Ascending aorta (tissue), 2 donors: ENCODE data around the gene FAM209B. TPM values are rescaled to one million over a fixed set of nuclear protein-coding genes. Genes with fewer than 3 reads are reported as not detected.

Experiments used
- DNase-seq, 2 donors: peaks; one replicate each; pipeline ENCODE4 v3.0.0-alpha.2; 2019; ENCODE audit warnings: low spot score in 2 of 2
- H3K27ac ChIP-seq, 2 donors: fragments of 200-600 bp; sonication (generic); one replicate each; pipeline ENCODE4 v1.5.1; 2016 to 2017; ENCODE audit warnings: mild to moderate bottlenecking in 1 of 2
- H3K27me3 ChIP-seq: fragments of 200-600 bp; sonication (generic); one replicate; pipeline ENCODE4 v1.5.1; 2017
- H3K36me3 ChIP-seq, 2 donors: fragments of 200-600 bp; sonication (generic); one replicate each; pipeline ENCODE4 v1.5.1; 2016
- H3K4me1 ChIP-seq, 2 donors: fragments of 200-600 bp; sonication (generic); one replicate each; pipeline ENCODE4 v1.5.1; 2016 to 2017; ENCODE audit warnings: mild to moderate bottlenecking in 1 of 2
- H3K4me3 ChIP-seq, 2 donors: fragments of 200-600 bp; sonication (generic); one replicate each; pipeline ENCODE4 v1.5.1; 2016 to 2017; ENCODE audit warnings: mild to moderate bottlenecking in 1 of 2
- H3K9me3 ChIP-seq, 2 donors: fragments of 200-600 bp; sonication (generic); one replicate each; pipeline ENCODE4 v1.5.1; 2016
- intact Hi-C: fragments of 100-400 bp; cut with DNase I; formaldehyde crosslinking; loops from one replicate; pipeline ENCODE4 v1.15.1; 2023
- total RNA-seq: library from RNA; depleted of rRNA; stranded (reverse); fragments of >200 nt; gene quantifications from one replicate; pipeline ENCODE4 v1.1.0, GENCODE V29; 2016
- TF ChIP-seq, protein P1 (sequence below), 3 experiments: fragments of 200-600 bp in 2 of 3; fragments of 450-650 bp in 1 of 3; sonication (generic) in 2 of 3; IDR thresholded peaks; one replicate each; pipeline ENCODE4 v1.5.1; 2016 to 2019; ENCODE audit warnings: antibody characterized with exemption in 3 of 3, mild to moderate bottlenecking in 1 of 3, moderate library complexity in 1 of 3

The FAM209B gene
- total RNA-seq, 1 donor from 2014 or later = not detected

DNA sequence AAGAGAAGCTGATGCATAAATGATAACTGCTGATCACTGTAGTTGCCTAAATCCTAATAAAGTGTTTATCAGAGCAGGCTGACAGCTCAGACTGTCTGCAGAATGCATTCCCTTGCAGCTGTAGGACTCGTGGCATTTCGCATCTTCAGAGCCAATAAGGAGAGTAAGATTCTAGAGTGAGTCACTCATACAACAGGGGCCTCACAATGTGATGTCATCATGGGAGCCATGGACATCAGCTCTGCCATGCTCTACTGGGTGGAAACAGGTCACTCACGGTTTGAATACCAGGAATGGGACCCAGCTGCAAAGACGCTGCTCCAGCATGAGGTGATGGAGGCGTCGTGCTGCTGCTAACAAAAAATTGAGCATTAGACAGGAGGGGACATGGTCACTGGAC lies 7.4 kb downstream of the FAM209B start:
- Histone ChIP-seq H3K9me3 (no peaks in the 10 kb centered on the region), H3K4me3 (no peak overlapping the region)
- intact Hi-C loops = no loop called here

DNA sequence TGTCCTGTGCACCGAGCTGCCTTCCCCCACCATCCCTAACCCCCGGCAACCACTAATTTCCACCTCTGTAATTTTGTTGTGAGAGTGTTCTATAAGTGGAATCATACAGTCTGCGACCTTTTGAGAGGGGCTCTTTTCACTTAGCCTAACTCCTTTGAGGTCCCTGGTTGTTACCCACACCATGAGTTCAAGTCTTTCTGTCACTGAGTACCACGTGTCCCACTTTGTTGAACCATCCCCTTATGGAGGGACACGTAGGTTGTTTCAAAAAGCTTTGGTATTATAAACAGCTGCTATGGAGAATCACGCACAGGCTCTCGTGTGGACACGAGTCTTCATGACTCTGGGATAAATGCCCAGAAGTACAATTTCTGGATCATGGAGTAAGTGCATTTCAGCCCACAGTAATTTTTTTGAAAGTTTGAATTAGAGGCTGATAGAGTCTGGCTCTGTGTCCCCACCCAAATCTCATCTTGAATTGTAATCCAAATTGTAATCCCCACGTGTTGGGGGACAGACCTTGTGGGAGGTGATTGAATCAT lies 9.5 kb downstream of the FAM209B start:
- intact Hi-C loops = no loop called here
- Histone ChIP-seq H3K27me3 (no peaks in the 10 kb centered on the region), H3K27ac (no peak overlapping the region), H3K4me1 (no peaks in the 10 kb centered on the region), H3K4me3 (no peak overlapping the region), H3K9me3 (no peaks in the 10 kb centered on the region), H3K36me3 (no peaks in the 10 kb centered on the region)
- TF ChIP-seq, protein P1, sequence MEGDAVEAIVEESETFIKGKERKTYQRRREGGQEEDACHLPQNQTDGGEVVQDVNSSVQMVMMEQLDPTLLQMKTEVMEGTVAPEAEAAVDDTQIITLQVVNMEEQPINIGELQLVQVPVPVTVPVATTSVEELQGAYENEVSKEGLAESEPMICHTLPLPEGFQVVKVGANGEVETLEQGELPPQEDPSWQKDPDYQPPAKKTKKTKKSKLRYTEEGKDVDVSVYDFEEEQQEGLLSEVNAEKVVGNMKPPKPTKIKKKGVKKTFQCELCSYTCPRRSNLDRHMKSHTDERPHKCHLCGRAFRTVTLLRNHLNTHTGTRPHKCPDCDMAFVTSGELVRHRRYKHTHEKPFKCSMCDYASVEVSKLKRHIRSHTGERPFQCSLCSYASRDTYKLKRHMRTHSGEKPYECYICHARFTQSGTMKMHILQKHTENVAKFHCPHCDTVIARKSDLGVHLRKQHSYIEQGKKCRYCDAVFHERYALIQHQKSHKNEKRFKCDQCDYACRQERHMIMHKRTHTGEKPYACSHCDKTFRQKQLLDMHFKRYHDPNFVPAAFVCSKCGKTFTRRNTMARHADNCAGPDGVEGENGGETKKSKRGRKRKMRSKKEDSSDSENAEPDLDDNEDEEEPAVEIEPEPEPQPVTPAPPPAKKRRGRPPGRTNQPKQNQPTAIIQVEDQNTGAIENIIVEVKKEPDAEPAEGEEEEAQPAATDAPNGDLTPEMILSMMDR (IDR thresholded peaks at IDR 0.05) = no peak
- DNase-seq = no peak

More for the DNA sequence above, 7.4 kb downstream of the FAM209B start:
- Histone ChIP-seq H3K36me3 (no peaks in the 10 kb centered on the region), H3K27me3 (no peaks in the 10 kb centered on the region), H3K4me1 (no peaks in the 10 kb centered on the region), H3K27ac (no peak overlapping the region)
- no peak for DNase-seq
- TF ChIP-seq, protein P1 (IDR thresholded peaks at IDR 0.05) = no peak

DNA sequence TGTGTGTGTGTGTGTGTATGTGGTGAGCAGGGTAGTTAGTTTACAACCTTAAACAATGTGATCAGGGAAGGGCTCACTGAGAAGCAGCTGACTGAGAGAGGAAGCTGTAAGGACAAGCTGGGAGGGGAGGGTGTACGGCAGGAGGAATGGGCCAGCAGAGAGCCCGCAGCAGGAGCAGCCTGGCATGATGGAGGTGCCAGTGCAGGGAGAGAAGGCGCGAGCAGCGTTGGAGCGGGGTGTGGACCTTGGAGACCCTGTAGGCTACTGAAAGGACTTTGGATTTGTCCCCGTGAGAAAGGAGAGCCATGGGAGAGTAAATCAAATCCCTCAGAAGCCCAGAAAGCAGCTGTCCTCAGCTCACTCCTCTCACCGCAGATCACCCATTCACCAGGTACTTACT lies 18.5 kb downstream of the FAM209B start:
- intact Hi-C loops = loop anchor here (2.0 kb wide), 1 partner anchor 795 kb away; no protein-coding TSS in a partner anchor
- H3K9me3 ChIP-seq = no peaks in the 10 kb centered on the region
- TF ChIP-seq, protein P1 (IDR thresholded peaks at IDR 0.05) = no peak
- no peak overlapping the region for H3K27ac ChIP-seq
- no peaks in the 10 kb centered on the region for H3K4me1 ChIP-seq
- no peaks in the 10 kb centered on the region for H3K27me3 ChIP-seq
- no peak overlapping the region for H3K4me3 ChIP-seq
- DNase-seq = no peak
- H3K36me3 ChIP-seq = no peaks in the 10 kb centered on the region

DNA sequence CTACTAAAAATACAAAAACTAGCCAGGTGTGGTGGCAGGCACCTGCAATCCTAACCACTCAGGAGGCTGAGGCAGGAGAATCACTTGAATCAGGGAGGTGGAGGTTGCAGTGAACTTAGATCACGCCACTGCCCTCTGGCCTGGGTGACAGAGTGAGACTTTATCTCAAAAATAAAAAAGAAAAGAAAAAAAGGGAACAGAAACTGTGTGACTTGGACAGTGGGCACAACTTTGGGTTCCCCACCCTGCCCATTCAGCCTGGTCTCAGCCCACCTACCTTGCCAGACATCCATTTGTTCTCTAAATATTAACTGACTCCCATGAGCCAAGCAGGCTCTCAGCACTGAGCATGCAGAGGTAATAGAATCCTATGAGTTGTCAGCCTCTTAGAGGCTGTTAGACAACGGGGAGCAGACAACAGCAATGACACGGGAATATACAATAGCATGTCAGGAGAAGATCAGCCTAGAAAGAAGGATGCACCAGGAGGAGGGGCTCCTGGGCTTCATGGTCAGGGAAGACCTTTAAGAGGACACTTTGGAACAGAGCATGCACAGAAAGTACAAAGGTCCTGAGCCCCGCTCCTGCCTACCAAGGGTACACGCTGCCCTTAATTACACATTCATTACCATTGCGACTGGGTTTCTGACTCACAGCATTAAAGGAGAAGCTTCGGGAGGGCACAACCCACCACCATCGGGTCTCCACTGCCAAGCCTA lies 20.0 kb downstream of the FAM209B start:
- Histone ChIP-seq H3K27ac (no peak overlapping the region), H3K4me1 (no peaks in the 10 kb centered on the region), H3K4me3 (no peak overlapping the region), H3K36me3 (no peaks in the 10 kb centered on the region), H3K27me3 (no peaks in the 10 kb centered on the region), H3K9me3 (no peaks in the 10 kb centered on the region)
- intact Hi-C loops = no loop called here
- DNase-seq = no peak
- TF ChIP-seq, protein P1 (IDR thresholded peaks at IDR 0.05) = no peak

DNA sequence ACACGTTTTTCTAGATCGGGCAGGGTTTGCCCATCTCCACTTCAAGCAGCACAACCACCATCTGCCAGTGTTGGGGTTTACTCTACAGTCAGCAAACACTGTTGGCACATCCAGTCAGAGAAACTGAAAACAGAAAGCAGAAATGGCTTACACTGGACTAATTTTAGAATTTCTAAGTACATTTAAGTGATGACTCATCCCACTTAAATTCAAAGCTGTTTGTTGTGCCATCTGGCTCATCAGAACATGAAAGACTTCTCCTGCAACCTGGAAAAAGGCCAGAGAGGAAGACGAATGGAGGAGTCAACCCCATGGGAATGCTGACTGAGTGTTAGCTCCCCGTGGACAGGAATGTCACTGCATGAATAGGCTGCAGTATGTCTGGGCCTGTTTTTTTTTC lies 21.8 kb downstream of the FAM209B start:
- TF ChIP-seq, protein P1 (IDR thresholded peaks at IDR 0.05) = no peak
- no peak overlapping the region for H3K27ac ChIP-seq
- intact Hi-C loops = no loop called here

More for the DNA sequence above, 21.8 kb downstream of the FAM209B start:
- no peaks in the 10 kb centered on the region for H3K4me1 ChIP-seq
- H3K9me3 ChIP-seq = no peaks in the 10 kb centered on the region
- DNase-seq = peak in 1 of 2 donors; percentile 66
- H3K27me3 ChIP-seq = no peaks in the 10 kb centered on the region
- no peak overlapping the region for H3K4me3 ChIP-seq
- no peaks in the 10 kb centered on the region for H3K36me3 ChIP-seq
